ENCODE measurements around the gene HAPLN1. TPM values are rescaled to one million over a fixed set of nuclear protein-coding genes. Genes with fewer than 3 reads are reported as not detected.
"Not testable (repeated sequence)": the region's sequence is repeated elsewhere in the genome, so short reads cannot be mapped to it uniquely, and the experiment has no call there.

HAPLN1 gene
- polyA plus RNA-seq, 1 donor from 2014 or later, result 0.10 TPM

DNA sequence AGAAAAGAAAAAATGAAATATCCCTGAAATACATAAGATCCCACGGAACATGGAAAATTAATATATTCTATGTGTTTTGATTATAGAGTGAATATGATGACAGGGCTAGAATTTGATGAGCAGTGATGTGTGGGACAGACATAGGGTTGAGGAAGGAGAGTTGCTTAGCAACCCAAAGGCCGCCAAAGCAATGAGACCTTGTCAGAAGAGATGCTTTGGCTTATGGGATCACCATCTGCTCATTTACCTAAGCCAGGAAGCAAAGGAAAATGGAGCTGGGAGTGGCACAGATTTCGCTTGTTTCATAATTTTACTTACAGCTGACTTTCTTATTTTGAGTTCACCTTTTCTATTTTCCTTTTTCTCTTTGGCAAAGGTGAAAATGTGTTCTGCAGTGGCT is 20.9 kb upstream of the HAPLN1 start:
- H3K36me3 ChIP-seq (ENCODE audit: insufficient read depth, low read length), result no peaks in the 10 kb centered on the region
- no peaks in the 10 kb centered on the region for H3F3A ChIP-seq (ENCODE audit: insufficient read depth, low read length, poor library complexity, severe bottlenecking)

DNA sequence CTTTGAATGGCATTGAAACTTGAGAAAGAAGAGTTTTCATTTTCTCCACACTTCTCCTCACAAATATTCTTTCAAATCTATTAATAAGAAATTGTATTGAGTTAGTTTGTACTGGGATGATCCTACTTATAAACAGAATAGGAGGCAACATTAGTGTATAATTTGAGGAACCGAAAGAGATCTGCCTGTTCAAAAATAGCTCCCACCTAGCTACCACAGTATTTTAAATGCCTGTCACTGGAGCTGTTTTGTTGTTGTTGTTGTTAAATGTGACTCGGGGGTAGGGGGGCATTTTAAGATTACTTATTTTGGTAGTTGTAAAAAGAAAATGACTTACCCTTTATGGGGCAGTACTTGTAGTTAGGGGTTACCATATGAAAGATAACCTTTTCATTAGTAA is 20.1 kb upstream of the HAPLN1 start:
- H3K4me3 ChIP-seq (ENCODE audit: low read length), result no peak overlapping the region
- no peaks in the 10 kb centered on the region for H3F3A ChIP-seq (ENCODE audit: insufficient read depth, low read length, poor library complexity, severe bottlenecking)
- H3K27me3 ChIP-seq (ENCODE audit: insufficient read depth, low read depth, low read length), result no peaks in the 10 kb centered on the region
- H3K9me3 ChIP-seq (ENCODE audit: low read length), result no peaks in the 10 kb centered on the region
- H3K9me2 ChIP-seq (ENCODE audit: insufficient read depth, low read length), result no peaks in the 10 kb centered on the region
- H3K27ac ChIP-seq (ENCODE audit: low read length), result no peak overlapping the region
- no peak overlapping the region for H3K4me2 ChIP-seq (ENCODE audit: low read length)
- no peak for TF ChIP-seq MXI1 (conservative IDR thresholded peaks at IDR 0.05; ENCODE audit: poor library complexity, severe bottlenecking)
- H2AFZ ChIP-seq (ENCODE audit: low read depth, low read length), result no peak overlapping the region
- H3K9ac ChIP-seq (ENCODE audit: low read length), result no peak overlapping the region
- H4K20me1 ChIP-seq (ENCODE audit: insufficient read depth), result no peaks in the 10 kb centered on the region
- no peaks in the 10 kb centered on the region for H3K79me2 ChIP-seq (replicated peaks; ENCODE audit: insufficient read depth, low read length)
- no peaks in the 10 kb centered on the region for H3K36me3 ChIP-seq (ENCODE audit: insufficient read depth, low read length)

More for the DNA sequence above, 20.9 kb upstream of the HAPLN1 start:
- H2AFZ ChIP-seq (ENCODE audit: low read depth, low read length), result no peak overlapping the region
- no peaks in the 10 kb centered on the region for H3K27me3 ChIP-seq (ENCODE audit: insufficient read depth, low read depth, low read length)
- TF ChIP-seq EP300 (conservative IDR thresholded peaks at IDR 0.05; ENCODE audit: poor library complexity, severe bottlenecking) (peak; percentile 16), RAD21 (conservative IDR thresholded peaks at IDR 0.05) (no peak)
- H3K27ac ChIP-seq (ENCODE audit: low read length), result no peak overlapping the region
- H4K20me1 ChIP-seq (ENCODE audit: insufficient read depth), result no peaks in the 10 kb centered on the region
- no peaks in the 10 kb centered on the region for H3K79me2 ChIP-seq (replicated peaks; ENCODE audit: insufficient read depth, low read length)
- no peak overlapping the region for H3K4me3 ChIP-seq (ENCODE audit: low read length)
- no peak overlapping the region for H3K9ac ChIP-seq (ENCODE audit: low read length)
- no peaks in the 10 kb centered on the region for H3K9me3 ChIP-seq (ENCODE audit: low read length)
- no peak overlapping the region for H3K4me2 ChIP-seq (ENCODE audit: low read length)
- H3K9me2 ChIP-seq (ENCODE audit: insufficient read depth, low read length), result no peaks in the 10 kb centered on the region

DNA sequence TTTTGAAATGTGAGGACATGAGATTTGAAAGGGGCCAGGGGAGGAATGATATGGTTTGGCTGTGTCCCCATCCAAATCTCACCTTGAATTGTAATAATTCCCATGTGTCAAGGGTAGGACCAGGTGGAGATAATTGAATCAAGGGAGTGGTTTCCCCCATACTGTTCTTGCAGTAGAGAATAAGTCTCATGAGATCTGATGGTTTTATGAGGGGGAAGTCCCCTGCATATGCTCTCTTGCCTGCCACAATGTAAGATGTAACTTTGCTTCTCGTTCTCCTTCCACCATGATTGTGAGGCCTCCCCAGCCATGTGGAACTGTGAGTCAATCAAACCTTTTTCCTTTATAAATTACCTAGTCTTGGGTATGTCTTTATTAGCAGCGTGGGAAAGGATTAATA is 15.5 kb upstream of the HAPLN1 start:
- not testable (repeated sequence) for H3K9me2 ChIP-seq (ENCODE audit: insufficient read depth, low read length)

DNA sequence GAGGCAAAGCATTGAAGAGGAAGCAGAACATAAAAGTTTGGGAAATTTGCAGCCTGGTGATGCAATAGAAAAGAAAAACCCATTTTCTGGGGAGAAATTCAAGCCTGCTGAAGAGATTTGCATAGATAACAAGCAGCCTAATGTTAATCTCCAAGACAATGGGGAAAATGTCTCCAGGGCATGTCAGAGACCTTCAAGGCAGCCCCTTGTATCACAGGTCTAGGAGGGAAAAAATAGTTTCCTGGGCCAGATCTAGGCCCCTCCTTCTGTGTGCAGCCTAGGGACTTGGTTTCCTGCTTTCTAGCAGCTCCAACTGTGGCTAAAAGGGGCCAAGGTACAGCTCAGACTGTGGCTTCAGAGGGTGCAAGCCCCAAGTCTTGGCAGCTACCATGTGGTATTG is 14.4 kb upstream of the HAPLN1 start:
- not testable (repeated sequence) for H3K9me3 ChIP-seq (ENCODE audit: low read length); H3K27me3 ChIP-seq (ENCODE audit: insufficient read depth, low read depth, low read length); H3F3A ChIP-seq (ENCODE audit: insufficient read depth, low read length, poor library complexity, severe bottlenecking); H3K9me2 ChIP-seq (ENCODE audit: insufficient read depth, low read length); H3K9ac ChIP-seq (ENCODE audit: low read length); H2AFZ ChIP-seq (ENCODE audit: low read depth, low read length); H3K4me3 ChIP-seq (ENCODE audit: low read length); H3K27ac ChIP-seq (ENCODE audit: low read length); H4K20me1 ChIP-seq (ENCODE audit: insufficient read depth); H3K36me3 ChIP-seq (ENCODE audit: insufficient read depth, low read length); H3K4me2 ChIP-seq (ENCODE audit: low read length); H3K79me2 ChIP-seq (replicated peaks; ENCODE audit: insufficient read depth, low read length)

More for the DNA sequence above, 15.5 kb upstream of the HAPLN1 start:
- not testable (repeated sequence) for H3K27ac ChIP-seq (ENCODE audit: low read length); H3K4me2 ChIP-seq (ENCODE audit: low read length); H3K9me3 ChIP-seq (ENCODE audit: low read length); H3K36me3 ChIP-seq (ENCODE audit: insufficient read depth, low read length); H3K9ac ChIP-seq (ENCODE audit: low read length); H4K20me1 ChIP-seq (ENCODE audit: insufficient read depth); H3K27me3 ChIP-seq (ENCODE audit: insufficient read depth, low read depth, low read length); H3F3A ChIP-seq (ENCODE audit: insufficient read depth, low read length, poor library complexity, severe bottlenecking); H2AFZ ChIP-seq (ENCODE audit: low read depth, low read length); H3K79me2 ChIP-seq (replicated peaks; ENCODE audit: insufficient read depth, low read length); H3K4me3 ChIP-seq (ENCODE audit: low read length)

DNA sequence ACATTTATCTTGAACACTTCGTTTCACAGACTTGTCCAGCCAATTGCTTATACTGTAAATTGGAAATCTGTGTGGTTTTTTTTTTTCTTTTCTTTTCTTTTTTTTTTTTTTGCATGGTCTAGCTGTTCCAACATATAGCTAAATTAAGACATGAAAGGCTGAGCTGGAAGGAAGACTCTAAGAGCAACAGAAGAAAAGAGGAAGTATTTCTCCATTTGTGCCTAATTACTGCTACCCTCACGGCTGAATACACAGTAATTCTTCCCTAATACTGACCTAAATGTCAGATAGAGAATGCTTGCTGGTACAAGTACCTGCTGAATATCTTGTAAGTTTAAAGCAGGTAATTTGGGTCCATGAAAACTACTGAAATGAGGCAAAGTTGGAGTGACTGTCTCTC is 11.0 kb upstream of the HAPLN1 start:
- no peak overlapping the region for H2AFZ ChIP-seq (ENCODE audit: low read depth, low read length)
- H3K4me3 ChIP-seq (ENCODE audit: low read length), result no peak overlapping the region
- H3K9ac ChIP-seq (ENCODE audit: low read length), result no peak overlapping the region
- no peak for TF ChIP-seq SMC3 (conservative IDR thresholded peaks at IDR 0.05; ENCODE audit: poor library complexity)
- TF ChIP-seq MXI1 (conservative IDR thresholded peaks at IDR 0.05; ENCODE audit: poor library complexity, severe bottlenecking), result no peak
- no peak for TF ChIP-seq TAF1 (IDR thresholded peaks at IDR 0.05; ENCODE audit: low read depth)
- no peak for TF ChIP-seq POLR2AphosphoS5 (IDR thresholded peaks at IDR 0.05)
- TF ChIP-seq EP300 (conservative IDR thresholded peaks at IDR 0.05; ENCODE audit: poor library complexity, severe bottlenecking), result no peak
- no peak for TF ChIP-seq RAD21 (conservative IDR thresholded peaks at IDR 0.05)
- no peaks in the 10 kb centered on the region for H3K9me2 ChIP-seq (ENCODE audit: insufficient read depth, low read length)
- no peaks in the 10 kb centered on the region for H3F3A ChIP-seq (ENCODE audit: insufficient read depth, low read length, poor library complexity, severe bottlenecking)
- H3K36me3 ChIP-seq (ENCODE audit: insufficient read depth, low read length), result no peaks in the 10 kb centered on the region
- H3K27ac ChIP-seq (ENCODE audit: low read length), result no peak overlapping the region
- no peak overlapping the region for H3K4me2 ChIP-seq (ENCODE audit: low read length)
- no peaks in the 10 kb centered on the region for H3K9me3 ChIP-seq (ENCODE audit: low read length)
- no peaks in the 10 kb centered on the region for H4K20me1 ChIP-seq (ENCODE audit: insufficient read depth)
- no peaks in the 10 kb centered on the region for H3K79me2 ChIP-seq (replicated peaks; ENCODE audit: insufficient read depth, low read length)
- H3K27me3 ChIP-seq (ENCODE audit: insufficient read depth, low read depth, low read length), result no peaks in the 10 kb centered on the region

Data from neural cell (in vitro differentiated cells).